T1000 (cell line): Measurements from ENCODE around the gene SLC11A1.

Experiments used
- DNase-seq: peaks from one replicate; lab custom pipeline; 2025; ENCODE audit warnings: mixed read lengths; lab: John Stamatoyannopoulos, UW

The SLC11A1 gene

GRCh38 chr2:218381916-218382366, at the start of gene SLC11A1:
Gene SLC11A1, plus strand, starts transcription at chr2:218382273. Its CDS starts 96 bp downstream, at chr2:218382369.
- DNase-seq = no peak

- no peak for DNase-seq
Measured at GRCh38 chr2:218332288-218332687, 49.8 kb upstream of the SLC11A1 start.

GRCh38 chr2:218332920-218333645, 49.0 kb upstream of the SLC11A1 start:
- no peak for DNase-seq

- no peak for DNase-seq
Measured at GRCh38 chr2:218334531-218334930, 47.5 kb upstream of the SLC11A1 start.

GRCh38 chr2:218340656-218341055, 41.4 kb upstream of the SLC11A1 start:
- DNase-seq = no peak

GRCh38 chr2:218341381-218341780, 40.7 kb upstream of the SLC11A1 start:
- no peak for DNase-seq

- DNase-seq = no peak
Measured at GRCh38 chr2:218342837-218343236, 39.2 kb upstream of the SLC11A1 start.

- peak; percentile 11 for DNase-seq
Measured at GRCh38 chr2:218343591-218343990, 38.5 kb upstream of the SLC11A1 start.

- no peak for DNase-seq
Measured at GRCh38 chr2:218344090-218344754, 37.9 kb upstream of the SLC11A1 start.

GRCh38 chr2:218344755-218345417, 37.2 kb upstream of the SLC11A1 start:
- no peak for DNase-seq

- no peak for DNase-seq
Measured at GRCh38 chr2:218345491-218346236, 36.4 kb upstream of the SLC11A1 start.

- no peak for DNase-seq
Measured at GRCh38 chr2:218347172-218347571, 34.9 kb upstream of the SLC11A1 start.

GRCh38 chr2:218354045-218354444, 28.0 kb upstream of the SLC11A1 start:
- DNase-seq = no peak

- DNase-seq = no peak
Measured at GRCh38 chr2:218354850-218355443, 27.1 kb upstream of the SLC11A1 start.

GRCh38 chr2:218357236-218358177, 24.6 kb upstream of the SLC11A1 start:
- DNase-seq = no peak

GRCh38 chr2:218360453-218360852, 21.6 kb upstream of the SLC11A1 start:
- DNase-seq = no peak

GRCh38 chr2:218362606-218363005, 19.5 kb upstream of the SLC11A1 start:
- DNase-seq = no peak

GRCh38 chr2:218363736-218364135, 18.3 kb upstream of the SLC11A1 start:
- no peak for DNase-seq

- no peak for DNase-seq
Measured at GRCh38 chr2:218364196-218364595, 17.9 kb upstream of the SLC11A1 start.

GRCh38 chr2:218366621-218367414, 15.3 kb upstream of the SLC11A1 start:
- no peak for DNase-seq
